WTC11 (cell line): ENCODE measurements around the gene TMEM176A. TPM values are rescaled to one million over a fixed set of nuclear protein-coding genes. Genes with fewer than 3 reads are reported as not detected.

Experiments used
- ATAC-seq: fragments of 200-7000 bp; cut with Tn5 transposase; 2 replicates; pipeline ENCODE4 v1.10.0; 2021; ENCODE audit warnings: mild to moderate bottlenecking, moderate library complexity
- CTCF ChIA-PET: fragments of 300-600 bp; sonication (Branson Sonifier 250); formaldehyde crosslinking; loops from one replicate; lab custom pipeline; 2021; ENCODE audit warnings: antibody characterized with exemption; lab: Charles Lee
- POLR2A ChIA-PET: fragments of 350-600 bp; sonication (Branson Sonifier 250); formaldehyde crosslinking; loops from one replicate; lab custom pipeline; 2021; ENCODE audit warnings: antibody characterized with exemption; lab: Charles Lee
- DNase-seq: peaks from one replicate; pipeline ENCODE4 v3.0.0; 2021; ENCODE audit warnings: low spot score
- H3K27ac Mint-ChIP-seq: 2 replicates; pipeline ENCODE4 v1.8.0; 2021; ENCODE audit warnings: mixed read lengths
- H3K27me3 Mint-ChIP-seq: 2 replicates; pipeline ENCODE4 v1.8.0; 2021; ENCODE audit warnings: low read depth, mild to moderate bottlenecking, moderate library complexity, mixed read lengths
- H3K36me3 Mint-ChIP-seq: 2 replicates; pipeline ENCODE4 v1.8.0; 2021; ENCODE audit warnings: mixed read lengths
- H3K4me1 Mint-ChIP-seq: 2 replicates; pipeline ENCODE4 v1.8.0; 2022; ENCODE audit warnings: mixed read lengths
- H3K4me3 Mint-ChIP-seq: 2 replicates; pipeline ENCODE4 v1.8.0; 2021; ENCODE audit warnings: mild to moderate bottlenecking, moderate library complexity, mixed read lengths
- H3K9me3 Mint-ChIP-seq: 2 replicates; pipeline ENCODE4 v1.8.0; 2021; ENCODE audit warnings: mixed read lengths
- ARID4B ChIP-seq: sonication (generic); formaldehyde crosslinking; IDR thresholded peaks from 2 replicates; pipeline ENCODE4 v1.8.0; 2023; ENCODE audit warnings: missing genetic modification reagents, mild to moderate bottlenecking, borderline replicate concordance
- ATF1 ChIP-seq: sonication (generic); formaldehyde crosslinking; IDR thresholded peaks from 2 replicates; pipeline ENCODE4 v1.8.1; 2023; ENCODE audit warnings: mild to moderate bottlenecking, moderate library complexity, missing genetic modification reagents
- E2F1 ChIP-seq: sonication (generic); formaldehyde crosslinking; IDR thresholded peaks from 2 replicates; pipeline ENCODE4 v1.8.0; 2022; ENCODE audit warnings: mild to moderate bottlenecking, missing genetic modification reagents
- ESRRA ChIP-seq: sonication (generic); formaldehyde crosslinking; IDR thresholded peaks from 2 replicates; pipeline ENCODE4 v1.8.1; 2022; ENCODE audit warnings: mild to moderate bottlenecking, missing genetic modification reagents, borderline replicate concordance
- IRF1 ChIP-seq: sonication (generic); formaldehyde crosslinking; IDR thresholded peaks from 2 replicates; pipeline ENCODE4 v1.8.0; 2023; ENCODE audit warnings: missing genetic modification reagents
- NR2C2 ChIP-seq: sonication (generic); formaldehyde crosslinking; IDR thresholded peaks from 2 replicates; pipeline ENCODE4 v1.8.0; 2022; ENCODE audit warnings: mild to moderate bottlenecking, missing genetic modification reagents
- ZNF138 ChIP-seq: sonication (generic); formaldehyde crosslinking; conservative IDR thresholded peaks from 2 replicates; pipeline ENCODE4 v1.8.1; 2022; ENCODE audit warnings: mild to moderate bottlenecking, moderate library complexity, missing genetic modification reagents
- ZNF317 ChIP-seq: sonication (generic); formaldehyde crosslinking; IDR thresholded peaks from 2 replicates; pipeline ENCODE4 v1.8.1; 2023; ENCODE audit warnings: low read depth, mild to moderate bottlenecking, moderate library complexity, missing genetic modification reagents, borderline replicate concordance
- ZNF396 ChIP-seq: fragments of 250-450 bp; sonication (Bioruptor Pico); IDR thresholded peaks from 2 replicates; pipeline ENCODE4 v1.8.0; 2021; ENCODE audit warnings: mild to moderate bottlenecking, moderate library complexity, borderline replicate concordance
- ZNF423 ChIP-seq: fragments of 250-450 bp; sonication (Bioruptor Pico); IDR thresholded peaks from 2 replicates; pipeline ENCODE4 v2.1.2; 2022; ENCODE audit warnings: mild to moderate bottlenecking, moderate library complexity
- ZNF532 ChIP-seq: fragments of 250-450 bp; sonication (Bioruptor Pico); IDR thresholded peaks from 2 replicates; pipeline ENCODE4 v1.9.0; 2021; ENCODE audit warnings: mild to moderate bottlenecking, borderline replicate concordance
- total RNA-seq: library from RNA; stranded (reverse); gene quantifications from 3 replicates; pipeline ENCODE4 v1.2.3, GENCODE V29; 2021
- TF ChIP-seq, protein P1 (sequence below): sonication (generic); formaldehyde crosslinking; conservative IDR thresholded peaks from 2 replicates; pipeline ENCODE4 v1.8.1; 2023; ENCODE audit warnings: mild to moderate bottlenecking, low read depth, missing genetic modification reagents, moderate library complexity
- TF ChIP-seq, protein P2 (sequence below): fragments of 250-450 bp; sonication (Bioruptor Pico); conservative IDR thresholded peaks from 2 replicates; pipeline ENCODE4 v1.9.0; 2021; ENCODE audit warnings: mild to moderate bottlenecking

Gene TMEM176A
- total RNA-seq, 1 experiment from 2014 or later, result 0.74 TPM

- no peak for TF ChIP-seq ARID4B (CRISPR knock-in tag)
These were observed 51.9 kb downstream of the TMEM176A start, which contains the start of gene AOC1 (continued) for GRCh38 chr7:150852371-150852905.

GRCh38 chr7:150854066-150855000, 53.8 kb downstream of the TMEM176A start:
- POLR2A ChIA-PET, result no interaction called here
- ATAC-seq, result no peak
- TF ChIP-seq ATF1 (CRISPR knock-in tag) (no peak), E2F1 (no peak), ESRRA (CRISPR knock-in tag) (no peak), ZNF138 (CRISPR knock-in tag) (no peak), ZNF317 (CRISPR knock-in tag) (no peak), ZNF396 (no peak), IRF1 (CRISPR knock-in tag) (no peak), NR2C2 (CRISPR knock-in tag) (no peak), ZNF423 (no peak), ZNF532 (CRISPR knock-in tag) (no peak)
- TF ChIP-seq, protein P1, sequence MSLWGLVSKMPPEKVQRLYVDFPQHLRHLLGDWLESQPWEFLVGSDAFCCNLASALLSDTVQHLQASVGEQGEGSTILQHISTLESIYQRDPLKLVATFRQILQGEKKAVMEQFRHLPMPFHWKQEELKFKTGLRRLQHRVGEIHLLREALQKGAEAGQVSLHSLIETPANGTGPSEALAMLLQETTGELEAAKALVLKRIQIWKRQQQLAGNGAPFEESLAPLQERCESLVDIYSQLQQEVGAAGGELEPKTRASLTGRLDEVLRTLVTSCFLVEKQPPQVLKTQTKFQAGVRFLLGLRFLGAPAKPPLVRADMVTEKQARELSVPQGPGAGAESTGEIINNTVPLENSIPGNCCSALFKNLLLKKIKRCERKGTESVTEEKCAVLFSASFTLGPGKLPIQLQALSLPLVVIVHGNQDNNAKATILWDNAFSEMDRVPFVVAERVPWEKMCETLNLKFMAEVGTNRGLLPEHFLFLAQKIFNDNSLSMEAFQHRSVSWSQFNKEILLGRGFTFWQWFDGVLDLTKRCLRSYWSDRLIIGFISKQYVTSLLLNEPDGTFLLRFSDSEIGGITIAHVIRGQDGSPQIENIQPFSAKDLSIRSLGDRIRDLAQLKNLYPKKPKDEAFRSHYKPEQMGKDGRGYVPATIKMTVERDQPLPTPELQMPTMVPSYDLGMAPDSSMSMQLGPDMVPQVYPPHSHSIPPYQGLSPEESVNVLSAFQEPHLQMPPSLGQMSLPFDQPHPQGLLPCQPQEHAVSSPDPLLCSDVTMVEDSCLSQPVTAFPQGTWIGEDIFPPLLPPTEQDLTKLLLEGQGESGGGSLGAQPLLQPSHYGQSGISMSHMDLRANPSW (CRISPR knock-in tag), result no peak
- TF ChIP-seq, protein P2, sequence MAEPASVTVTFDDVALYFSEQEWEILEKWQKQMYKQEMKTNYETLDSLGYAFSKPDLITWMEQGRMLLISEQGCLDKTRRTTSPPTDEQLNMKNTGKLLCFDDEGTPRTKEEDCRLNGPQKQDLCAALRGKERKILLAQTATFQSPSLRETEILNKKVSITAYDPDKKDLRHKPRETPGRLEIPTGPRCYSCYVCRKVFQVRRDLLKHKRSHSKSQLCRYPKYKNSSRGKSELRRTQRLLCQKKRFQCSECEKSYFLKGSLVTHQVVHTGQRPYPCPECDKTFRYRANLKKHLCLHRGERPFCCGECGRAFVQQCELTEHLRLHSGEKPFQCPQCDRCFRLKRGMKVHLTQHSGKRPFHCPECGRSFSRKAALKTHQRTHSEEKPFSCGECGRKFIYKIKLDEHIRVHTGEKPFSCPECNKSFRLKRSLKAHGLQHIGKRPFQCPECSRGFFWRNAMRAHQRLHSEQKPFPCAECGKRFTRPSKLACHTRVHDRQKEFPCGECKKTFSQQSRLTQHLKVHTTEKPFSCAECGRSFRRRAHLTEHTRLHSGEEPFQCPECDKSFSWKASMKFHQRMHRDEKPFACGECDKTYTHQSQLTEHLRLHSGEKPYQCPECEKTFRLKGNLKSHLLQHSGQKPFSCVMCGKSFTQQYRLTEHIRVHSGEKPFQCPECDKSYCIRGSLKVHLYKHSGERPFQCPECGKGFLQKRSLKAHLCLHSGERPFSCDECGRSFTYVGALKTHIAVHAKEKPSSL (CRISPR knock-in tag), result no peak
- TF ChIP-seq, all 79 proteins: peak for 0
- CTCF ChIA-PET, result interaction anchor here (1.2 to 1.8 kb wide), 2 partner anchors 22 to 44 kb away, joined by 5 to 9 read pairs; no protein-coding TSS in a partner anchor
- Mint-ChIP-seq H3K4me3 (no peak overlapping the region), H3K27me3 (peaks cover 5% of the 10 kb centered on the region), H3K27ac (no peak overlapping the region), H3K9me3 (no peaks in the 10 kb centered on the region), H3K4me1 (peaks cover 8% of the 10 kb centered on the region), H3K36me3 (no peaks in the 10 kb centered on the region)
- DNase-seq, result no peak
